Effector memory CD8-positive, alpha-beta T cell (primary cell): ENCODE measurements around the gene KCNC4.

ENCODE experiments used
- ATAC-seq: fragments of 150-1000 bp; cut with Tn5 transposase; replicated peaks from 2 replicates; pipeline ENCODE4 v1.10.0; 2021; ENCODE audit warnings: mild to moderate bottlenecking, moderate library complexity
- DNase-seq, 3 experiments: peaks; one replicate each; pipeline ENCODE4 v3.0.0; 2021
- H3K27ac Mint-ChIP-seq, 2 donors: one replicate each; pipeline ENCODE4 v1.8.0; 2022; ENCODE audit warnings: mild to moderate bottlenecking in 2 of 2, mixed read lengths in 2 of 2, moderate library complexity in 2 of 2
- H3K27me3 Mint-ChIP-seq, 2 donors: one replicate each; pipeline ENCODE4 v1.8.0; 2022; ENCODE audit warnings: mixed read lengths in 2 of 2
- H3K36me3 Mint-ChIP-seq: one replicate; pipeline ENCODE4 v1.8.0; 2022; ENCODE audit warnings: mild to moderate bottlenecking, moderate library complexity, mixed read lengths; ENCODE audit not compliant: insufficient read depth
- H3K4me1 Mint-ChIP-seq, 2 donors: one replicate each; pipeline ENCODE4 v1.8.0; 2022; ENCODE audit warnings: low read depth in 2 of 2, mixed read lengths in 2 of 2
- H3K4me3 Mint-ChIP-seq, 2 donors: one replicate each; pipeline ENCODE4 v1.8.0; 2022; ENCODE audit warnings: mild to moderate bottlenecking in 2 of 2, mixed read lengths in 2 of 2, moderate library complexity in 2 of 2
- H3K9me3 Mint-ChIP-seq, 2 donors: one replicate each; pipeline ENCODE4 v1.8.0; 2022; ENCODE audit warnings: mixed read lengths in 2 of 2

KCNC4 gene

GRCh38 chr1:110211496-110212168 lies 1.5 kb downstream of the KCNC4 start:
- DNase-seq: peak in 2 of 3 experiments; percentile 17 to 24
- Mint-ChIP-seq H3K36me3 (peaks cover 16% of the 10 kb centered on the region), H3K9me3 (no peaks in the 10 kb centered on the region), H3K4me3 (peak overlapping the region; percentile 92 to 93), H3K4me1 (peaks cover 30 to 33% of the 10 kb centered on the region in 2 donors), H3K27ac (peak overlapping the region; percentile 90 to 93), H3K27me3 (no peaks in the 10 kb centered on the region)
- peak; percentile 4 for ATAC-seq

DNA sequence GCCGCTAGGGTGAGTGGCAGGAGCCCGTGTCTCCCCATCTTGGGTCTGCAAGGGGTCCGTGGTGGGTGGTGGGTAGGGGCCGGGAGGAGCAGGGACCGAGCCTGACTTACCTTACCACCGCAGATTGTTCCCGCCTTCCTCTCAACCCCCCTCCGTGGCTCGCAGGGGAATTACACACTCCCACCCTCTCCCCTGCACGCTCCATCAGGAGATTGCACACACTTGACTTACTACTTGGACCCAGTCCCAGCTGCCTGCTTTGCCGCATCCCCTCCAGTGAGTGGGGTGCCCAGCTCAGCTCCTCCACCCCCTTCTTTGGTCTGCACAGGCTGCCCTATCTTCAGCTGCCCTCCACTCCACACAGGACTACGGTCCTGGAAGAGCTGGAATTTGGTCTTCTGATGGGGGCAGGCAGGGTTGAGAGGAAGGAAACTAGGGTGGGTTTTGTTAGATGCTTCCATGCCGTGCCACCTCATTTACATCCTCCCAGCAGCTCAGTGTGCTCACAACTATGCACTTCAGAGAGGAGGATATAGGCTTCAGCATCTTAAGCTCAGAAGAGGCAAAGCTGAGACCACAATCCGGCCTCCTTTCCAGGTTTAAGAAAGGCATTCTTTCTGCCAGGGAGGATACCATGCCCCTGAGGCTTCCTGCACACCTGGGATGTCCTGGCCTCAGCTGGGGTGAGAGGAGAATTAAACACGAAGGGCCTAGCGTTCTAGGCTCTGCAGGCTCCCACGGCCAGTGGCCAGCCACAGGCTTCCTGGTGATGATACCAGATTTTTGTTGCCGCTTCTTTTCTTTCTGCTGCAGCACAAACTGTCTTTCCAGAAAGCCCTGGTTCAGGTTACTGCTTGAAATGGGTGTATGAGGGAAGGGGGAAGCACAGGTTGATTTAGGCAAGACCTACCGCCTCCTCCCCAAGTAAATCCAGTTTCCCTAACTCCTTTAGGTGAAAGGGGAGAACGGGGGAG lies 2.3 kb downstream of the KCNC4 start:
- peaks cover 14% of the 10 kb centered on the region for H3K36me3 Mint-ChIP-seq
- H3K27ac Mint-ChIP-seq: no peak overlapping the region

GRCh38 chr1:110213143-110213540 lies 3.0 kb downstream of the KCNC4 start:
- no peaks in the 10 kb centered on the region for H3K27me3 Mint-ChIP-seq
- no peak for ATAC-seq
- H3K4me3 Mint-ChIP-seq: peak overlapping the region in 1 of 2 donors; percentile 83

More for the DNA sequence above, 2.3 kb downstream of the KCNC4 start:
- Mint-ChIP-seq H3K4me1 (peaks cover 26 to 31% of the 10 kb centered on the region in 2 donors), H3K4me3 (peak overlapping the region; percentile 83 to 93), H3K9me3 (no peaks in the 10 kb centered on the region), H3K27me3 (no peaks in the 10 kb centered on the region)
- ATAC-seq (no peak), DNase-seq (no peak)

DNA sequence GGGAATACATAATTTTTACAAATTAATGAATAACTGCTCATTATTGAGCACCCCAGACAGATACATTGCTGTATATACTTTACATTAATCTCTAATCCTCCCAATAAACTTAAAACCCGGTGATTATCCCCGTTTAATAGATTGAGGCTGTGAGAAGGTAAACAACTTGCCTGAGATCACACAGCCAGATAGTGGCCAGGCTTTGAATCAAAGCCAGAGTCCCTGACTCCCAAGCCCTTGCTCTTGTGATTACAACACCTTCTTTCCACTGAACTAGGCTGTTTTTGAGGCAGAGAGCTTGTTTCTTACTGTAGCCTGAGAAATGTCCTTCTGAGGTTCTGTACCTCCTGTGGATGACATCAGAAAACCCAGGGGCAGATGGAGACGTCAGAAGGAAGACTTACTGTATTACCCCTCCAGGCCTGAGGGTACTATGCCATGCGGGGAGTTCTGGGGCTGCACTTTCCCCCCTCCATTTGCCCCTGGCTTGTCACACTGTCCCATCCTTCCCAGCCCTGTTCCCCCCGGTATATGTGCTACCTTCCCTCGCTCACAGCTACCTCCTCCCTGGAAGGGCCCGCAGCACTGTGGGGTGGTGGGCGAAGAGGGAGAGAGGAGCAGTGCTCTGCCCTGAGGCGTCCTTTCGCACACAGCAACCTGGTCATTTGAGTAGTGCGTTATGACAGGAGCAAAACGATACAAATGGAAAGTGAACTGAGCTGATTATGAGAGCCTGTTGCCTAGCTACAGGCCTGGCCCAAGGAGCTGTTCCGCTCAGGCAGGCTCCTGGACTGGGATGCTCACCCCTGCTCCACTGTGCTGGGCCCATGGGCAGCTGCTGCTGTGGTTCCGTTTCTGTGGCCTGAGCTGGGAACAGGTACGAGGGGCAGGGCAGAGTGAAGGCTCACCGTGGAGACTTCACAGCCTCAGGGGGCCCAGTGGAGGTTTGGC lies 4.6 kb downstream of the KCNC4 start:
- peak overlapping the region in 1 of 2 donors; percentile 2 for H3K27ac Mint-ChIP-seq
- H3K9me3 Mint-ChIP-seq: no peaks in the 10 kb centered on the region
- peaks cover 18 to 19% of the 10 kb centered on the region in 2 donors for H3K4me1 Mint-ChIP-seq
- no peak overlapping the region for H3K4me3 Mint-ChIP-seq
- H3K27me3 Mint-ChIP-seq: no peaks in the 10 kb centered on the region
- no peak for ATAC-seq
- peaks cover 9% of the 10 kb centered on the region for H3K36me3 Mint-ChIP-seq
- DNase-seq: no peak

More at GRCh38 chr1:110213143-110213540, 3.0 kb downstream of the KCNC4 start:
- DNase-seq: no peak
- H3K4me1 Mint-ChIP-seq: peaks cover 24 to 28% of the 10 kb centered on the region in 2 donors
- H3K9me3 Mint-ChIP-seq: no peaks in the 10 kb centered on the region
- peak overlapping the region in 1 of 2 donors; percentile 67 for H3K27ac Mint-ChIP-seq
- peaks cover 13% of the 10 kb centered on the region for H3K36me3 Mint-ChIP-seq

DNA sequence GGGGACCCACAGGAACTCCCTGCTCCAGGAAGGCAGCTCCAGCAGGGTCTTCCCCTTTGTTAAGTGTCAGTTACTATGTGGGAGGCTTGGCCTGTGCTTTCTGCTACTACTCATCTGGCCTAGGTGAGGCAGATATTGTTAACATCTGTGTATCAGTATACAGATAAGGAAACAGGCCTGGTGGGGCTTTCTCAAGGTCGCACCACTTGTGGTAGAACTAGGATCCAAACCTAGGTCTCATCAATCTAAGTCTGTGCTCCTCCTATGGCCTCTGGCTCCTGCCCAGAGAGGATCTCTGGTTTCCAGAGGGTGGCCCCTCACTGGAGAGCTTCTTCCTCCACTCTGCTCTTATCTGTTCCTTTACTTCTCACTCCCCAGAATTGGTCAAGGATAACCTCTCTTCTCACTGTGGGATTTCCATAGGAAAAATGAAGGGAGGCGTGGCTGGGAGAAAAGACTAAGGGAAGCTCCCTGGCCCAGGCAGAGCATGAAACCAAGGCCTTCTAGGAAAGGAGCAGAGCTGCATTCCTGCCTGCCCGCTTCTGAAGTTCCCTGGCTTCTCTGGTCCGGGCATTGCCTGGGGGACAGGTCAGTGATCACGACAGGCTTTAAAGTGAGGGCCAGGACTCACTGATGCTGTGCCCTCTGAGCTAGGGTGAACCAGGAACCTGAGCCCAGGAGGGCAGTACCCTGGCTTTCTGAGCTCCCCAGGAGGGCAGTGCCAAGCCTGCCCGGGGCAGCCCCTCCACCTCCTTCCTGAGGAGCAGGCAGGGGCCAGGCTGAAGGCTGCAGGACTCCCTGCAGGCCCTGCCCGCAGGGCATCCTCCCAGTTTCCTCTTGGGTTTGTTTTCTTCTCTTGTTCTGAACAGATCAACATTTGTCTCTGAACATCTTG lies 5.8 kb downstream of the KCNC4 start:
- H3K4me1 Mint-ChIP-seq: peaks cover 17 to 18% of the 10 kb centered on the region in 2 donors
- DNase-seq: no peak

DNA sequence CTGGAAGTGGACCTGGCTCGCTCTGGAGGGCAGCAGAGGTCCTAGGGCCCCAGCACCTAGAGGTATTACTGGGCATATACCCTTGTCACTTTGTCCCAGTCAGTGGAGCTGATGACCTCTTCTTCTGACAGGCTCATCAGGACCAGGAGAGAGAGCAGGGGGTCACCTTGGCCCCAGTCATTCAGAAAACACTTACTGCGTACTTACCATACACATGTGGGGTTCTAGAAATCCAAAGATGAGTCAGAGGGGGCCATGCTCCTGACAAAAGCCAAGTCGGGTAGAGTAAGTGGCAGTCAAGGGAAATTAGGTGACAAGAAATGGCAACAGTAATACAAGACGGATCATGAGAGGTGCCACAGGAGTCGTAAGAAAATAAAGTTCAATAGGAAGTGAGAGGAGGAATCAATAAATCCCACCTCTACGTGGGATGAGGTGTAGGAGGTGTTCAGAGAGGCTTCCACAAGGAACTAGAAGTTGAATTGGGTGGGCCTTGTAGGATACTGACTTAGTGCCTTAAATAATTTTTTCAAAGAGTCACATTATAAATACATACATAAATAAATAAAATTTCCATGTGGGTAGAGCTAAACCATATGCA lies 6.8 kb downstream of the KCNC4 start:
- H3K4me1 Mint-ChIP-seq: peaks cover 14% of the 10 kb centered on the region in 2 donors
- ATAC-seq (no peak), DNase-seq (no peak)
- H3K36me3 Mint-ChIP-seq: peaks cover 3% of the 10 kb centered on the region
- H3K27me3 Mint-ChIP-seq: no peaks in the 10 kb centered on the region
- no peak overlapping the region for H3K4me3 Mint-ChIP-seq
- H3K9me3 Mint-ChIP-seq: no peaks in the 10 kb centered on the region
- H3K27ac Mint-ChIP-seq: no peak overlapping the region

More for the DNA sequence above, 5.8 kb downstream of the KCNC4 start:
- H3K4me3 Mint-ChIP-seq: no peak overlapping the region
- H3K27ac Mint-ChIP-seq: no peak overlapping the region
- peaks cover 9% of the 10 kb centered on the region for H3K36me3 Mint-ChIP-seq
- H3K9me3 Mint-ChIP-seq: no peaks in the 10 kb centered on the region
- no peak for ATAC-seq
- no peaks in the 10 kb centered on the region for H3K27me3 Mint-ChIP-seq

GRCh38 chr1:110218137-110218536 lies 8.0 kb downstream of the KCNC4 start:
- ATAC-seq: no peak
- Mint-ChIP-seq H3K4me3 (no peak overlapping the region), H3K27me3 (no peaks in the 10 kb centered on the region), H3K36me3 (no peaks in the 10 kb centered on the region), H3K9me3 (no peaks in the 10 kb centered on the region), H3K27ac (peak overlapping the region in 1 of 2 donors; percentile 74), H3K4me1 (peaks cover 9 to 10% of the 10 kb centered on the region in 2 donors)
- no peak for DNase-seq

GRCh38 chr1:110218739-110219138 lies 8.6 kb downstream of the KCNC4 start:
- no peak overlapping the region for H3K4me3 Mint-ChIP-seq
- peak overlapping the region in 1 of 2 donors; percentile 74 for H3K27ac Mint-ChIP-seq
- no peaks in the 10 kb centered on the region for H3K36me3 Mint-ChIP-seq
- H3K27me3 Mint-ChIP-seq: no peaks in the 10 kb centered on the region
- peaks cover 3 to 7% of the 10 kb centered on the region in 2 donors for H3K4me1 Mint-ChIP-seq
- H3K9me3 Mint-ChIP-seq: no peaks in the 10 kb centered on the region
- DNase-seq (no peak), ATAC-seq (no peak)

- peaks cover 0 to 3% of the 10 kb centered on the region in 2 donors for H3K4me1 Mint-ChIP-seq
- H3K36me3 Mint-ChIP-seq: peaks cover 6% of the 10 kb centered on the region
- peak overlapping the region in 1 of 2 donors; percentile 44 for H3K27ac Mint-ChIP-seq
These were observed 10.2 kb downstream of the KCNC4 start for GRCh38 chr1:110220324-110220723.

DNA sequence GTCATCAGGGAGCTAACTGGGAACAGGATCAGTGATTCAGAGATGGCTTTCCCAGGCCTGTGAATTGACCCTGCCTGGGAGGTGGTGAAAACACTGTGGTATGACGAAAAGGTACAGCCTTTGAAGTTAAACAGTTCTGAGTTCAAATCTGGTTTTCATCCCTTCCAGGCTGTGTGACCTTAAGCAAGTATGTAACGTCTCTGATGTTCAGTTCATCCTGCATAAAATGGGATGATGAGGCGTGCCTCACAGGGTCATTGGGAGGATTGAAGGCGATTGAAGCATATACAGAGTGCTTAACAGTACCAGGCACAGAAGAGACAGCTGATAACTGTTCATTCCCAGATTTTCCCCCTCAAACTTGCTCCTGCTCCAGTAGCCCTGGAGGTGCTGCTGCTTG lies 11.0 kb downstream of the KCNC4 start:
- Mint-ChIP-seq H3K9me3 (no peaks in the 10 kb centered on the region), H3K4me1 (peaks cover 0 to 3% of the 10 kb centered on the region in 2 donors), H3K27me3 (no peaks in the 10 kb centered on the region), H3K27ac (no peak overlapping the region), H3K36me3 (peaks cover 6% of the 10 kb centered on the region), H3K4me3 (no peak overlapping the region)
- ATAC-seq (no peak), DNase-seq (no peak)

More at GRCh38 chr1:110220324-110220723, 10.2 kb downstream of the KCNC4 start:
- Mint-ChIP-seq H3K27me3 (no peaks in the 10 kb centered on the region), H3K4me3 (no peak overlapping the region), H3K9me3 (no peaks in the 10 kb centered on the region)
- DNase-seq: no peak
- no peak for ATAC-seq

GRCh38 chr1:110223127-110223526 lies 13.0 kb downstream of the KCNC4 start:
- Mint-ChIP-seq H3K4me1 (peaks cover 0 to 2% of the 10 kb centered on the region in 2 donors), H3K27ac (peak overlapping the region in 1 of 2 donors; percentile 26), H3K9me3 (no peaks in the 10 kb centered on the region), H3K4me3 (no peak overlapping the region), H3K27me3 (no peaks in the 10 kb centered on the region), H3K36me3 (peaks cover 6% of the 10 kb centered on the region)
- DNase-seq (no peak), ATAC-seq (no peak)

DNA sequence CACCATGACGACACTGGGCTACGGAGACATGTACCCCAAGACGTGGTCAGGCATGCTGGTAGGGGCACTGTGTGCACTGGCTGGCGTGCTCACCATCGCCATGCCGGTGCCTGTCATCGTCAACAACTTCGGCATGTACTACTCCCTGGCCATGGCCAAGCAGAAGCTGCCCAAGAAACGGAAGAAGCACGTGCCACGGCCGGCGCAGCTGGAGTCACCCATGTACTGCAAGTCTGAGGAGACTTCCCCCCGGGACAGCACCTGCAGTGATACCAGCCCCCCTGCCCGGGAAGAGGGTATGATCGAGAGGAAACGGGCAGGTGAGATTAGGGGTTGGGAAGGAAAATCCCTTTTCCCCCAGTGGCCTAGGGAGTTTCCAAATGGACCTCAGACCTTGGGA lies 13.5 kb downstream of the KCNC4 start:
- no peaks in the 10 kb centered on the region for H3K9me3 Mint-ChIP-seq
- H3K36me3 Mint-ChIP-seq: peaks cover 6% of the 10 kb centered on the region
- no peak for DNase-seq
- no peaks in the 10 kb centered on the region for H3K27me3 Mint-ChIP-seq
- H3K4me1 Mint-ChIP-seq: peaks cover 0 to 2% of the 10 kb centered on the region in 2 donors
- H3K27ac Mint-ChIP-seq: peak overlapping the region in 1 of 2 donors; percentile 26
- no peak for ATAC-seq
- no peak overlapping the region for H3K4me3 Mint-ChIP-seq
